Chondrocyte (in vitro differentiated cells): ENCODE results near the gene RTL5. TPM values are rescaled to one million over a fixed set of nuclear protein-coding genes. Genes with fewer than 3 reads are reported as not detected.

Experiments used
- DNase-seq: peaks from one replicate; pipeline ENCODE4 v3.0.0; 2021; ENCODE audit warnings: mixed read lengths, low spot score
- H3K27ac Mint-ChIP-seq: one replicate; pipeline ENCODE4 v1.8.0; 2021; ENCODE audit warnings: mild to moderate bottlenecking, moderate library complexity, mixed read lengths; ENCODE audit not compliant: unreplicated experiment
- H3K27me3 Mint-ChIP-seq: 2 replicates; pipeline ENCODE4 v1.8.0; 2021; ENCODE audit warnings: low read depth, mixed read lengths
- H3K36me3 Mint-ChIP-seq: 2 replicates; pipeline ENCODE4 v1.8.0; 2021; ENCODE audit warnings: low read depth, mixed read lengths
- H3K4me1 Mint-ChIP-seq: 2 replicates; pipeline ENCODE4 v1.8.0; 2021; ENCODE audit warnings: low read depth, mild to moderate bottlenecking, mixed read lengths
- H3K4me3 Mint-ChIP-seq: one replicate; pipeline ENCODE4 v1.8.0; 2021; ENCODE audit warnings: mild to moderate bottlenecking, moderate library complexity, mixed read lengths; ENCODE audit not compliant: unreplicated experiment
- H3K9me3 Mint-ChIP-seq: 2 replicates; pipeline ENCODE4 v1.8.0; 2021; ENCODE audit warnings: low read depth, mixed read lengths
- total RNA-seq: library from RNA; stranded (reverse); gene quantifications from 3 replicates; pipeline ENCODE4 v1.2.1, GENCODE V29; 2021
- TF ChIP-seq, protein P1 (sequence below): fragments of 200-600 bp; sonication (generic); IDR thresholded peaks from 2 replicates; pipeline ENCODE4 v1.5.0; 2021; ENCODE audit warnings: antibody characterized with exemption, mild to moderate bottlenecking, moderate library complexity

The RTL5 gene
- total RNA-seq, 1 donor from 2014 or later: 14.1 TPM

DNA sequence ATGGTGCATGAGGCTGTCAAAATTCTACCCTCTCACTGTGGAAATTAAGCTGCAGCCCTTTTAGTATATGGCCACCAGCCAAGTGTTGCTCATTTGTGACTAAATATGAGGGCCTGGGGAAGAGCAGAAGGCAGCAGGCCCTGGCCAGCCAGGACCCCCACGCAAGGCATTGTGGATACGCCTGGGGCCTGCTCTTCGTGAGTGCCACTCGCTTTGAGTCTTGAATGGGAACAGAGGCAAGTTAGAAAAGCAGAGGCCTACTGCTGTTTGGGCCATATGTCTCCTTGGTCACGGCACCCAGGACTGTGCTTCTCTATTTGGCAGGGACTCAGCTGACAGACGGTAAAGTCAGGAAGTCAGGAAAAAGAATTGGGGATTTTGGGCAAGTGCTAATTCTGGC, 10.9 kb downstream of the RTL5 start:
- Mint-ChIP-seq H3K9me3 (no peaks in the 10 kb centered on the region), H3K27me3 (no peaks in the 10 kb centered on the region), H3K27ac (no peak overlapping the region), H3K36me3 (no peaks in the 10 kb centered on the region), H3K4me1 (peaks cover 42% of the 10 kb centered on the region), H3K4me3 (no peak overlapping the region)
- DNase-seq: no peak
- TF ChIP-seq, protein P1, sequence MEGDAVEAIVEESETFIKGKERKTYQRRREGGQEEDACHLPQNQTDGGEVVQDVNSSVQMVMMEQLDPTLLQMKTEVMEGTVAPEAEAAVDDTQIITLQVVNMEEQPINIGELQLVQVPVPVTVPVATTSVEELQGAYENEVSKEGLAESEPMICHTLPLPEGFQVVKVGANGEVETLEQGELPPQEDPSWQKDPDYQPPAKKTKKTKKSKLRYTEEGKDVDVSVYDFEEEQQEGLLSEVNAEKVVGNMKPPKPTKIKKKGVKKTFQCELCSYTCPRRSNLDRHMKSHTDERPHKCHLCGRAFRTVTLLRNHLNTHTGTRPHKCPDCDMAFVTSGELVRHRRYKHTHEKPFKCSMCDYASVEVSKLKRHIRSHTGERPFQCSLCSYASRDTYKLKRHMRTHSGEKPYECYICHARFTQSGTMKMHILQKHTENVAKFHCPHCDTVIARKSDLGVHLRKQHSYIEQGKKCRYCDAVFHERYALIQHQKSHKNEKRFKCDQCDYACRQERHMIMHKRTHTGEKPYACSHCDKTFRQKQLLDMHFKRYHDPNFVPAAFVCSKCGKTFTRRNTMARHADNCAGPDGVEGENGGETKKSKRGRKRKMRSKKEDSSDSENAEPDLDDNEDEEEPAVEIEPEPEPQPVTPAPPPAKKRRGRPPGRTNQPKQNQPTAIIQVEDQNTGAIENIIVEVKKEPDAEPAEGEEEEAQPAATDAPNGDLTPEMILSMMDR: no peak

GRCh38 chrX:72117636-72118210, 14.0 kb downstream of the RTL5 start:
- TF ChIP-seq, protein P1: no peak
- H3K4me3 Mint-ChIP-seq: no peak overlapping the region
- no peaks in the 10 kb centered on the region for H3K27me3 Mint-ChIP-seq
- H3K9me3 Mint-ChIP-seq: no peaks in the 10 kb centered on the region
- H3K27ac Mint-ChIP-seq: no peak overlapping the region
- no peak for DNase-seq
- no peaks in the 10 kb centered on the region for H3K36me3 Mint-ChIP-seq
- peaks cover 13% of the 10 kb centered on the region for H3K4me1 Mint-ChIP-seq

DNA sequence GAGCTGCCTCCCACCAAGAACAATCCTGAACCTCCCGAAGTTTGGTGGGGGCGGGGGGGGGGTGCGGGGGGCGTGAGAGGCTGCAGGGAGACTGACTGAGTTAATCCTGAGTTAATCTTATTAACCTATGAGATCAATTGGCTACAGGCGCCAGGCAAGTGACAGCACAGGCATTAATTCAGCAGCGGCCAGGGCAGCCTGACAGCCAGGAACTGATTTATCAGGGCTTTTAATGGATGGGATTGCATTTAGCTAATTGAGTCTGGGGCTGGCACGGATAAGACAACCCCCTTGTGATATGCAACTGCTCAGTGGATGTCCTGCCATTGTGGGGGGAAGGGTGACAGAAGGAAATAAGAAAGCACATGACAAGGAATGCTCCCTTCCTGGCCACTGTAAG, 16.3 kb downstream of the RTL5 start:
- Mint-ChIP-seq H3K27me3 (no peaks in the 10 kb centered on the region), H3K36me3 (no peaks in the 10 kb centered on the region), H3K4me3 (no peak overlapping the region), H3K4me1 (no peaks in the 10 kb centered on the region), H3K9me3 (no peaks in the 10 kb centered on the region), H3K27ac (no peak overlapping the region)
- TF ChIP-seq, protein P1: no peak
- DNase-seq: no peak

- TF ChIP-seq, protein P1: no peak
- DNase-seq: no peak
- no peaks in the 10 kb centered on the region for H3K9me3 Mint-ChIP-seq
- H3K27me3 Mint-ChIP-seq: no peaks in the 10 kb centered on the region
- no peak overlapping the region for H3K27ac Mint-ChIP-seq
- no peaks in the 10 kb centered on the region for H3K36me3 Mint-ChIP-seq
- H3K4me3 Mint-ChIP-seq: no peak overlapping the region
- H3K4me1 Mint-ChIP-seq: peaks cover 4% of the 10 kb centered on the region
Observed at GRCh38 chrX:72114807-72115206, 16.9 kb downstream of the RTL5 start.

DNA sequence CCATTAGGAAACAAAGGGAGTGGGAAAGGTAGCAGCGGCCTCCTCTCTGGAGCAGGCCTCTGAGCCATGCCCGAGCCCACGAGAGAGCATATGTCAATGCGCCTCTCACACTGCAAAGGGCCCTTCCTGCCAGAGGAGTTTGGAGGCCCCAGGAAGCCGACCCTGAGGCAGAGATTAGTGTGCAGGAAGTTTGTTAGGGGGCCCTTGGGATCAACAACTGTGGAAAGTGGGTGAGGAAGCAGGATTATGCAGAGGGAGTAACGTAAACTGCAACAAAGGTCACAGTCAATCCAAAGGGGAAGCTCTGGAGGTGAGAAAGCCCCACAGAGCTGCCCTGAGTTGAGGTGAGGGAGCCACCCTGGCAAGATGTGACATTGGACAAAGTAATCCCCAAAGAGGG, 17.4 kb downstream of the RTL5 start:
- H3K27ac Mint-ChIP-seq: no peak overlapping the region

More for the DNA sequence above, 17.4 kb downstream of the RTL5 start:
- no peaks in the 10 kb centered on the region for H3K27me3 Mint-ChIP-seq
- no peak for DNase-seq
- H3K4me1 Mint-ChIP-seq: peaks cover 4% of the 10 kb centered on the region
- H3K9me3 Mint-ChIP-seq: no peaks in the 10 kb centered on the region
- H3K36me3 Mint-ChIP-seq: no peaks in the 10 kb centered on the region
- no peak overlapping the region for H3K4me3 Mint-ChIP-seq
- TF ChIP-seq, protein P1: no peak
